Right forelimb (tissue), 1 donor: ENCODE results near the gene TMEM250.
A peak's percentile ranks its signal among the peaks of the same experiment; 100 is the strongest.

Source experiments
- DNase-seq: peaks from one replicate; pipeline ENCODE4 v3.0.0-alpha.2; 2018

The TMEM250 gene

GRCh38 chr9:136093995-136094881 lies 24.4 kb downstream of the TMEM250 start:
- peak; percentile 77 for DNase-seq

DNA sequence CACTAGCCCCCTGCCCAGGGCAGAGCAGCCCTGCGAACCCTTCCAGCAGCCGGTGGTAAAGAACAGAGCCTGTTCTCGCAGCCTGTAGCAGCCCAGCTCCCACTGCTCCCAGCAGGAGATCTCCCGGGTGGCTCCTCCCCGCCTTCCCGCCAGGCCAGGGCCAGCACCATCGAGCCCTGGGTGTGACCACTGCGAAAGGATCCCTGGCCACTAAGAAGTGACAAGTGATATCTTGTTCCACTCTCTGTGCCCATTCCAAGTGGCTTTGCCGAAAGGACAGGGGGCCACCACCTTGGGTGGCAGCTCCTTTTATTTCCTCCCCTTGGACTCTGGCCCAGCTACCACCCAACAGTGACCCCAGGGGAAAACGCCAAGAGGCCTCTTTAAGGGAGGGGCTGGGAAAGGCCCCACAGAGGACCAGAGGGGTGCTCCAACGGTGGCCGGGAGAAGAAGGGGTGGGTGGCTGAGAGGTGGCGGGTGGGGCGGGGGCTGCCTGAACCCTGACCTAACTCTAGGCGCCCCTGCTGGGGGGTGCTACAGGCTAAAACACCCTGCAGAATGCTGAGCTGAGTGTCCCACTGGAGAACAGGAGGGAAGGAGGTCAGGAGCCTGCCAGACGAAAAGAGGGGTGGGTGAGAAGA lies 25.2 kb downstream of the TMEM250 start:
- no peak for DNase-seq

DNA sequence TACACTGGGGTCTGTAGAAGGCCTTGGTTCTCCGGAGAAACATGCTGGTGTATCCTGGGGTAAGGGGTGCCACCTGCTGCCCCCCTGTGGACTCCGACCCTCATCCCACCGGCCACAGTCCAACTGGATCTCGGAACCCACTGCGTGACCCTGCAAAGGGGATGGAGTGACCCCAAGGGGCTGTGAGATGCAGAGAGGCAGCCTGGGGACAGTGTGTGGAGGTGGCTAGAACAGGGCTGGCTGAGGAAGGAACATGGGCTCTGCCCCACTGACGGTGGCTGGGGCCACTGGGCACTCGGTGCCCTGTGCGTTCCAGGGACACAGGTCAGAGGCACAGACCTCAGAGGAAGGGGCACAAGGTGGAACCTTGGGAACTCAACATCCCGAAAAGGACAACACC lies 25.9 kb downstream of the TMEM250 start:
- no peak for DNase-seq

GRCh38 chr9:136092353-136092650 lies 26.4 kb downstream of the TMEM250 start:
- DNase-seq = no peak

GRCh38 chr9:136091582-136092352 lies 26.9 kb downstream of the TMEM250 start:
- no peak for DNase-seq

DNA sequence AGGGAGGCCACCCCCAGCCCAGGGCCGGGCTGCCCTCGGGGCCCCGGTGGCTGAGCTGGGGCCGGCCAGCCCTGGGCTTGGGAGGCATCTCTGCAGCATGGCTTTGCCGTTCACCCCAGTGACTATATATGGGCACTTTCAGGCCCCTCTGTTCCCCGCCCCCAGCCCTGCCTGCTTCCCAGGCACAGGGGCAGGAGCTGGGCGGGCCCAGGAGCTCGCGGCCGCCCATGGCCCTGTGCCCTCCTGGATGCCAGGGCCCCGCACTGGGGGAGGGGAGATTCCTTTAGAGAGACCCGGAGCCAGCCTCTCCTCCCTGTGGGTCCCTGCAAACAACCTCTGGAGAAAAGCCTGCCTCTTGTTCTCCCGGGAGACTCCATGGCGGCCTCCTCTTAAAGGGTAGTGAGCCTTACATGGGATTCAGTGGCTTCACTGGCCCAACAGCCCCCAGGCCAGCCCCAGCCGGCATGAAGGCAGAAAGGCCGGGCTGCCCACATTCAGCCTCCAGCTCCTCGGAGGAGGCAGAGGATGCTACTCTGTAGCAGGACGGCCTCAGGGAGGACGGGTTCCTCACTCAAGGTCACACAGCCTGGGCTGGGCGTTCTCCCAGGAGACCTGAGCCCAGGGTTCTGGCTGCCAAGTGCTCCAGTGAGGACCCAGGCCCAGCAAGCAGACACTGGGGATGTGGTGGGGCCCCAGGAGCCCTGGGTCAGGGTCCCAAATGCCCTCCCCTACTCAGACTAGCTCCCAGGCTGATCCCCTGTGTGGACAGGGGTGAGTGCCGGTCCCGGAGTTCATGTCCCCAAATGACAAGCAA lies 27.7 kb downstream of the TMEM250 start:
- DNase-seq = no peak

GRCh38 chr9:136090056-136090735 lies 28.5 kb downstream of the TMEM250 start:
- DNase-seq = no peak

GRCh38 chr9:136089697-136090045 lies 29.0 kb downstream of the TMEM250 start:
- DNase-seq = no peak

DNA sequence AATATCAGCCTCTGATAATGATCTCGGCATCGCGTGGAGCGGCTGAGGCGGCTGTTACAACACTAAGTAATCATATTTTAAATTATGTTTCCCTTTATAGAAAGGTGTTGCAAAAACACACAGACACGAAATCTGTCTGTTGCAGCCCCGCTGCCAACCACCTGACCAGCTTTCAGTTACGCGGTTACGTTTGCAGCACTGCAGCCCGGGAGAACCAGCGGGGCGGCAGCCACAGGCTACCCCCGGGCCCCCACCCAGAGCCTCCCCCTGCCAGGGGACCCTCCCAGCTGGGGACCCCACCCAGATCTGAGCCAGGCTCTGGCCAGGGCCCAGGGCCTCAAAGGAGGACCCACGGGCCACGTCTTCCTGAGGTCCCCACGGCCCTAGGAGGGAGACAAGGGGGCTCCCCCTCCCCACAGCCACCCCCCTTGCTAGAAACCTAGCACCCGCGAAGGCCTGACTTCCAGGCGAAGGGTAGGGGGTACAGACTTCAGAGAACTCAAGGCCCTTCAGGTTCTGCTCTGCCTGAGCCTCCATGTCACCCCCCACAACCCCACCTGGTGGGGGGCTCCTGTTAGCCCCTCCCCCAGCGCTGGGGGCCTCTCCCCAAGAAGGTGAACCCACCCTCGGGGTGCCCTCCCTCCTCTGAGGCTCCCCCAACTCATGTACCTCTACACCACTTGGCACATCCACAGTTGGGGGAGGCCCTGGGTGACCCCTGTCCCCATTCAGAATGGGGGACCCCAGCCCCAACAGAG lies 29.6 kb downstream of the TMEM250 start:
- no peak for DNase-seq

DNA sequence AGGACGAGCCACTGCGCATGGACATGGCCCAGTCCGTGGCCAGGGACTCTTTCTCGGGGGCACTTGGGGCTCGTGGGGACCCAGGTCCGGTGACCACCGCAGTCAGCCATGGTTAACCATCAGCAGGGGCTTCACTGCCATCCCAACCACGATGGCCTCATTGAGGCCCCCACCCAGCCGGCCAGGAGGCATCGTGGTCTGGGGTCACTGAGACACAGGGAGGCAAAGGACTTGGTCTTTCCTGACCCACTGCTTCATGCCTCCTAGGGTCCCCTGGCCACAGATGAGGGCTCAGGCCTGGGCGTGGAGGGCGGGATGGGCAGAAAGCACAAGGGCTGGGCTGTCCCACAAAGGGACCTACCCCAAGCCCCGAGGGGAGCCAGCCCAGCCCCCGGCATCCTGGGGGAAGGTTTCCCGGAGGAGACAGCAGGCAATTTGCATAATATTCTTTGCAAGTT lies 30.2 kb downstream of the TMEM250 start:
- DNase-seq = no peak

- no peak for DNase-seq
Measured at GRCh38 chr9:136087741-136088480, 30.8 kb downstream of the TMEM250 start.

GRCh38 chr9:136086951-136087740 lies 31.5 kb downstream of the TMEM250 start:
- DNase-seq = no peak

- no peak for DNase-seq
Measured at GRCh38 chr9:136086213-136086881, 32.3 kb downstream of the TMEM250 start.

DNA sequence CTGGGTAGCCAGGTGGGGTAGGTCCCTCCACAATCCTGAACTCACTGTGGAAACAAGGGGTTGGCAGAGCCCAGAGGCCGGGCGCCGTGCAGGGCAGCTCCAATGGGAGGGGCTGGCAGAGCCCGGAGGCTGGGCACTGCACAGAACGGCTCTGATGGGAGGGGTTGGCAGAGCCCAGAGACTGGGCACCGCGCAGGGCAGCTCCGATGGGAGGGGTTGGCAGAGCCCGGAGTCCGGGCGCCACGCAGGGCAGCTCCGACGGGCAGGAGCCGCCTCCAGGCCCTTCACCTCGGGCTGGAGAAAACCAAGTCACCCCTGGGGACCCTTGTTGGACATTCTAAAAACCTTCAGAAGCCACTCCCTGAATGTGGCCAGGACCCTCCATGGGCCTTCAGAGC lies 32.9 kb downstream of the TMEM250 start:
- no peak for DNase-seq

- DNase-seq = no peak
Measured at GRCh38 chr9:136084063-136084944, 34.4 kb downstream of the TMEM250 start.

- no peak for DNase-seq
Measured at GRCh38 chr9:136083558-136084062, 35.1 kb downstream of the TMEM250 start.

- DNase-seq = no peak
Measured at GRCh38 chr9:136082496-136083361, 35.9 kb downstream of the TMEM250 start.
